HG02798 (cell line): ENCODE data around the gene TOLLIP.

Source experiments
- ATAC-seq: cut with Tn5 transposase; IDR thresholded peaks from one replicate; pipeline ENCODE4 v1.9.1; 2021; ENCODE audit warnings: mild to moderate bottlenecking; ENCODE audit not compliant: unreplicated experiment, poor library complexity

The TOLLIP gene

GRCh38 chr11:1287928-1288327 is 21.5 kb downstream of the TOLLIP start:
- ATAC-seq = no peak

GRCh38 chr11:1285876-1286275 is 23.6 kb downstream of the TOLLIP start:
- ATAC-seq = no peak

- ATAC-seq = no peak
Measured at GRCh38 chr11:1285316-1285744, 24.1 kb downstream of the TOLLIP start.

- ATAC-seq = no peak
Measured at GRCh38 chr11:1283906-1284305, 25.5 kb downstream of the TOLLIP start.

- no peak for ATAC-seq
Measured at GRCh38 chr11:1283091-1283511, 26.3 kb downstream of the TOLLIP start.

- ATAC-seq = no peak
Measured at GRCh38 chr11:1281974-1282365, 27.5 kb downstream of the TOLLIP start.

- no peak for ATAC-seq
Measured at GRCh38 chr11:1281326-1281973, 28.0 kb downstream of the TOLLIP start.

- ATAC-seq = no peak
Measured at GRCh38 chr11:1280116-1281035, 29.1 kb downstream of the TOLLIP start.

GRCh38 chr11:1279674-1280055 is 29.8 kb downstream of the TOLLIP start:
- ATAC-seq = no peak

GRCh38 chr11:1278766-1279673 is 30.4 kb downstream of the TOLLIP start:
- no peak for ATAC-seq

- no peak for ATAC-seq
Measured at GRCh38 chr11:1277936-1278512, 31.4 kb downstream of the TOLLIP start.

GRCh38 chr11:1276866-1277615 is 32.4 kb downstream of the TOLLIP start:
- no peak for ATAC-seq

- ATAC-seq = no peak
Measured at GRCh38 chr11:1276041-1276790, 33.2 kb downstream of the TOLLIP start.

- ATAC-seq = no peak
Measured at GRCh38 chr11:1275021-1275420, 34.4 kb downstream of the TOLLIP start.

GRCh38 chr11:1274501-1274900 is 34.9 kb downstream of the TOLLIP start:
- ATAC-seq = no peak

GRCh38 chr11:1272531-1272930 is 36.9 kb downstream of the TOLLIP start:
- ATAC-seq = no peak

GRCh38 chr11:1271927-1272326 is 37.5 kb downstream of the TOLLIP start:
- no peak for ATAC-seq

GRCh38 chr11:1271406-1271805 is 38.0 kb downstream of the TOLLIP start:
- ATAC-seq = no peak

GRCh38 chr11:1271002-1271401 is 38.4 kb downstream of the TOLLIP start:
- ATAC-seq = no peak
